ENCODE data around the gene SGCD. TPM values are rescaled to one million over a fixed set of nuclear protein-coding genes. Genes with fewer than 3 reads are reported as not detected.

Gene SGCD
- total RNA-seq, 1 donor from 2014 or later: 7.5 TPM

GRCh38 chr5:156395306-156395675 is 68.3 kb downstream of the SGCD start:
- H3K27ac ChIP-seq: no peak overlapping the region
- no peaks in the 10 kb centered on the region for H3K36me3 ChIP-seq
- ATAC-seq (no peak), DNase-seq (no peak)
- intact Hi-C loops (cut with DNase I): no loop called here
- H3K4me1 ChIP-seq: no peaks in the 10 kb centered on the region
- TF ChIP-seq CTCF (IDR thresholded peaks at IDR 0.05): no peak
- no peak overlapping the region for H3K4me3 ChIP-seq
- no peaks in the 10 kb centered on the region for H3K27me3 ChIP-seq
- H3K9me3 ChIP-seq: no peaks in the 10 kb centered on the region

GRCh38 chr5:156396063-156396829 is 69.3 kb downstream of the SGCD start:
- H3K27ac ChIP-seq: no peak overlapping the region
- DNase-seq: no peak

GRCh38 chr5:156396830-156397081 is 69.8 kb downstream of the SGCD start:
- intact Hi-C loops (cut with DNase I): no loop called here
- ATAC-seq (no peak), DNase-seq (no peak)
- H3K4me3 ChIP-seq: no peak overlapping the region
- H3K27me3 ChIP-seq: no peaks in the 10 kb centered on the region
- H3K9me3 ChIP-seq: no peaks in the 10 kb centered on the region
- H3K36me3 ChIP-seq: no peaks in the 10 kb centered on the region
- H3K4me1 ChIP-seq: no peaks in the 10 kb centered on the region
- H3K27ac ChIP-seq: no peak overlapping the region
- TF ChIP-seq CTCF (IDR thresholded peaks at IDR 0.05): no peak

More at GRCh38 chr5:156396063-156396829, 69.3 kb downstream of the SGCD start:
- Histone ChIP-seq H3K4me1 (no peaks in the 10 kb centered on the region), H3K4me3 (no peak overlapping the region), H3K27me3 (no peaks in the 10 kb centered on the region), H3K9me3 (no peaks in the 10 kb centered on the region), H3K36me3 (no peaks in the 10 kb centered on the region)
- ATAC-seq: no peak
- intact Hi-C loops (cut with DNase I): no loop called here
- no peak for TF ChIP-seq CTCF (IDR thresholded peaks at IDR 0.05)

- TF ChIP-seq CTCF (IDR thresholded peaks at IDR 0.05): no peak
- intact Hi-C loops (cut with DNase I): no loop called here
- no peak overlapping the region for H3K27ac ChIP-seq
- H3K27me3 ChIP-seq: no peaks in the 10 kb centered on the region
- H3K4me1 ChIP-seq: no peaks in the 10 kb centered on the region
- H3K9me3 ChIP-seq: no peaks in the 10 kb centered on the region
- ATAC-seq: no peak
- no peaks in the 10 kb centered on the region for H3K36me3 ChIP-seq
- DNase-seq: no peak
- H3K4me3 ChIP-seq: no peak overlapping the region
Observed at GRCh38 chr5:156399323-156399722, 72.4 kb downstream of the SGCD start.

- TF ChIP-seq CTCF (IDR thresholded peaks at IDR 0.05): no peak
- no peaks in the 10 kb centered on the region for H3K36me3 ChIP-seq
Observed at GRCh38 chr5:156400231-156400986, 73.4 kb downstream of the SGCD start.

More at GRCh38 chr5:156400231-156400986, 73.4 kb downstream of the SGCD start:
- Histone ChIP-seq H3K27ac (no peak overlapping the region), H3K4me1 (no peaks in the 10 kb centered on the region), H3K27me3 (no peaks in the 10 kb centered on the region), H3K4me3 (no peak overlapping the region), H3K9me3 (no peaks in the 10 kb centered on the region)
- ATAC-seq: no peak
- no peak for DNase-seq
- intact Hi-C loops (cut with DNase I): no loop called here

Measured in upper lobe of right lung (tissue), 1 donor.